Urinary bladder (tissue), 4 donors: Measurements from ENCODE around the gene NBDY. TPM values are rescaled to one million over a fixed set of nuclear protein-coding genes. Genes with fewer than 3 reads are reported as not detected.
"Not testable (repeated sequence)": the region's sequence is repeated elsewhere in the genome, so short reads cannot be mapped to it uniquely, and the experiment has no call there.

Source experiments
- DNase-seq: peaks from one replicate; pipeline ENCODE4 v3.0.0-alpha.2; 2015; ENCODE audit errors: extremely low spot score
- H3K27ac ChIP-seq: one replicate; pipeline ENCODE4 v1.5.1; 2013; ENCODE audit warnings: low read depth, mild to moderate bottlenecking, moderate library complexity
- H3K36me3 ChIP-seq: one replicate; pipeline ENCODE4 v1.6.1; 2013; ENCODE audit warnings: mild to moderate bottlenecking, moderate library complexity; ENCODE audit not compliant: insufficient read depth
- H3K4me1 ChIP-seq: one replicate; pipeline ENCODE4 v1.6.1; 2013; ENCODE audit warnings: mild to moderate bottlenecking, moderate library complexity; ENCODE audit not compliant: insufficient read depth
- H3K4me3 ChIP-seq: one replicate; pipeline ENCODE4 v1.5.1; 2013; ENCODE audit warnings: low read depth, low read length
- WGBS: extraction: QIAGEN DNeasy Blood & Tissue Kit; methylation state at CpG from one replicate; pipeline ENCODE4 v1.1.7; 2013; 5-methylcytosine and 5-hydroxymethylcytosine counted together
- polyA plus RNA-seq: library from polyadenylated mRNA; stranded (reverse); fragments of 200-250 nt; gene quantifications from one replicate; pipeline ENCODE4 v1.2.3, GENCODE V29; 2013
- total RNA-seq: library from RNA; depleted of rRNA; stranded (reverse); fragments of >200 nt; gene quantifications from one replicate; pipeline ENCODE4 v1.2.3, GENCODE V29; 2014
- donor health status: healthy with polysubstance abuse.
- donor health status: healthy.

Gene NBDY
- total and polyA plus RNA-seq, 2 donors = 9.3 to 40.0 TPM

DNA sequence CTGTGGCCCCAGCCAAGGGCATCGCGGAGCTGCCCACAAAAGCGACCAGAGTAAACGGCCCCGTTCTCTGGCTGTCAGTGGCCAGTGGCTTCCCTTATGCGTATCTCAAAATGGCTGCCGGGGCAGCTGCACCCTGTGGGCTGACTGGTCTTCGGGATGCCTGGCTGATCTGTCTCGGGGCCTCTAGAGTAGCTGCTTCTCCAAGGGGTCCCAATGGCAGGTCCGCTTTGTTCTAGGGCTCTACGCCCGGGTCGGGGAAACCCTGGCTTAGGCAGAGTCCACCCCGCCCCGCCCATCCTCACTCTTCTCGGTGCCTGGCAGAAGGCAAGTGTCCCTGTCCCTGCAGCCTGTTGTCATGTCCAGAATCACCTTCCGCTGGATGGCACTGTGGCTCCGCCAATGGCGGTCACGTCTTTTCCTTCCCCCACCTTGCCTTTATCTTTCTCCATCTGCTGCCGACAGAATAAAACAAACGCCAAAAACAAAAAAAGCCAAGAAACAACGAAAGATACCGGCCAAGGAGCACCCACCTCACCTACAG is 39.1 kb downstream of the NBDY start:
- WGBS = no CpG with 5 or more reads among the region's 24 CpGs
- H3K27ac ChIP-seq, H3K4me3 ChIP-seq, H3K4me1 ChIP-seq, H3K36me3 ChIP-seq, DNase-seq: not testable (repeated sequence)

DNA sequence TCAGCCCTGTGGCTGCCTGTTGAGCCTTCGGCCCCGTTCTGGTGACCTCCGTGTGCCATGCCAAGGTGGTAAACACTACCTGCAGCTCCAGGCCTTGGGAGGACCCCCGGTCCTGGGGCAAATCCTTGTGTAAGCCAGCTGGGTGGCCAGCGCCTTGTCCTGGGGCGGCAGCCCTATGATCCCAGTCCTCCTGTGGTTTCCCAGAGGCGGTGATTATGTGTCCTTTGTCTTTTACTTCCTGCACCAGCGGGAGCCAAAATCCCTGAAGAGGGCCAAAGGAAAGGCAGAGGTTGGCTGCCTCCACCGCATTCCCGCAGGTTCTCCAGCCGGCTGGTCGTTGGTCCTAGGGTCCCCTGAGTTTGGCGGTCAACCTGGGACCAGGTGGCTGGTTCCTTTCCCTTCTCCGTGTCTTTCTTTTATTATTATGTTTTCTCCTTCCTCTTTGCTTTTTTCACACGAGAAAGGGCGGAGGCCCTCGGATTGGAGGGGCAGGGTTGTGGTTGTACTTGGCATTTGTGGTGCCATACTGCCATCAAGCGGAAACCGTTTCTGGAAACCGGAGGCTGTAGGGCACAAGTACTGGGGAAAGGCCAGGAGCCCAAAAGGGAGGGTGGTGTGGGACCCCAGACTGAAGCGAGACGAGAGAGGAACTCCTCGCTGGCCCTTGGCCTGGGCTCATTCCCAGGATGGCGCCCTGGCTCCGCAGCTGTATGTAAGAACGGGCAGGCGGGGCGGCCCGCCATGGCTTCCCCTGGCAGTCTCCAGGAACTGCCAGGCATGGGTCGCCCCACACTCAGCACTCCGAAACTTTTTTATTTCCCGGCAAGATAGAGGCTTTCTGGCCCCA is 43.9 kb downstream of the NBDY start:
- not testable (repeated sequence) for H3K36me3 ChIP-seq, DNase-seq, H3K4me3 ChIP-seq, H3K27ac ChIP-seq, H3K4me1 ChIP-seq
- WGBS = no CpG with 5 or more reads among the region's 32 CpGs

DNA sequence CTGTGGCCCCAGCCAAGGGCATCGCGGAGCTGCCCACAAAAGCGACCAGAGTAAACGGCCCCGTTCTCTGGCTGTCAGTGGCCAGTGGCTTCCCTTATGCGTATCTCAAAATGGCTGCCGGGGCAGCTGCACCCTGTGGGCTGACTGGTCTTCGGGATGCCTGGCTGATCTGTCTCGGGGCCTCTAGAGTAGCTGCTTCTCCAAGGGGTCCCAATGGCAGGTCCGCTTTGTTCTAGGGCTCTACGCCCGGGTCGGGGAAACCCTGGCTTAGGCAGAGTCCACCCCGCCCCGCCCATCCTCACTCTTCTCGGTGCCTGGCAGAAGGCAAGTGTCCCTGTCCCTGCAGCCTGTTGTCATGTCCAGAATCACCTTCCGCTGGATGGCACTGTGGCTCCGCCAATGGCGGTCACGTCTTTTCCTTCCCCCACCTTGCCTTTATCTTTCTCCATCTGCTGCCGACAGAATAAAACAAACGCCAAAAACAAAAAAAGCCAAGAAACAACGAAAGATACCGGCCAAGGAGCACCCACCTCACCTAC is 44.5 kb downstream of the NBDY start:
- H3K4me3 ChIP-seq, H3K27ac ChIP-seq, H3K4me1 ChIP-seq, H3K36me3 ChIP-seq, DNase-seq: not testable (repeated sequence)
- no CpG with 5 or more reads among the region's 24 CpGs for WGBS

DNA sequence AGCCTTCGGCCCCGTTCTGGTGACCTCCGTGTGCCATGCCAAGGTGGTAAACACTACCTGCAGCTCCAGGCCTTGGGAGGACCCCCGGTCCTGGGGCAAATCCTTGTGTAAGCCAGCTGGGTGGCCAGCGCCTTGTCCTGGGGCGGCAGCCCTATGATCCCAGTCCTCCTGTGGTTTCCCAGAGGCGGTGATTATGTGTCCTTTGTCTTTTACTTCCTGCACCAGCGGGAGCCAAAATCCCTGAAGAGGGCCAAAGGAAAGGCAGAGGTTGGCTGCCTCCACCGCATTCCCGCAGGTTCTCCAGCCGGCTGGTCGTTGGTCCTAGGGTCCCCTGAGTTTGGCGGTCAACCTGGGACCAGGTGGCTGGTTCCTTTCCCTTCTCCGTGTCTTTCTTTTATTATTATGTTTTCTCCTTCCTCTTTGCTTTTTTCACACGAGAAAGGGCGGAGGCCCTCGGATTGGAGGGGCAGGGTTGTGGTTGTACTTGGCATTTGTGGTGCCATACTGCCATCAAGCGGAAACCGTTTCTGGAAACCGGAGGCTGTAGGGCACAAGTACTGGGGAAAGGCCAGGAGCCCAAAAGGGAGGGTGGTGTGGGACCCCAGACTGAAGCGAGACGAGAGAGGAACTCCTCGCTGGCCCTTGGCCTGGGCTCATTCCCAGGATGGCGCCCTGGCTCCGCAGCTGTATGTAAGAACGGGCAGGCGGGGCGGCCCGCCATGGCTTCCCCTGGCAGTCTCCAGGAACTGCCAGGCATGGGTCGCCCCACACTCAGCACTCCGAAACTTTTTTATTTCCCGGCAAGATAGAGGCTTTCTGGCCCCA is 49.3 kb downstream of the NBDY start:
- not testable (repeated sequence) for H3K4me3 ChIP-seq, DNase-seq, H3K27ac ChIP-seq, H3K36me3 ChIP-seq, H3K4me1 ChIP-seq
- no CpG with 5 or more reads among the region's 32 CpGs for WGBS

DNA sequence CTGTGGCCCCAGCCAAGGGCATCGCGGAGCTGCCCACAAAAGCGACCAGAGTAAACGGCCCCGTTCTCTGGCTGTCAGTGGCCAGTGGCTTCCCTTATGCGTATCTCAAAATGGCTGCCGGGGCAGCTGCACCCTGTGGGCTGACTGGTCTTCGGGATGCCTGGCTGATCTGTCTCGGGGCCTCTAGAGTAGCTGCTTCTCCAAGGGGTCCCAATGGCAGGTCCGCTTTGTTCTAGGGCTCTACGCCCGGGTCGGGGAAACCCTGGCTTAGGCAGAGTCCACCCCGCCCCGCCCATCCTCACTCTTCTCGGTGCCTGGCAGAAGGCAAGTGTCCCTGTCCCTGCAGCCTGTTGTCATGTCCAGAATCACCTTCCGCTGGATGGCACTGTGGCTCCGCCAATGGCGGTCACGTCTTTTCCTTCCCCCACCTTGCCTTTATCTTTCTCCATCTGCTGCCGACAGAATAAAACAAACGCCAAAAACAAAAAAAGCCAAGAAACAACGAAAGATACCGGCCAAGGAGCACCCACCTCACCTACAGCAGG is 50.0 kb downstream of the NBDY start:
- not testable (repeated sequence) for H3K4me3 ChIP-seq, H3K27ac ChIP-seq, H3K4me1 ChIP-seq, DNase-seq, H3K36me3 ChIP-seq
- WGBS = no CpG with 5 or more reads among the region's 24 CpGs

DNA sequence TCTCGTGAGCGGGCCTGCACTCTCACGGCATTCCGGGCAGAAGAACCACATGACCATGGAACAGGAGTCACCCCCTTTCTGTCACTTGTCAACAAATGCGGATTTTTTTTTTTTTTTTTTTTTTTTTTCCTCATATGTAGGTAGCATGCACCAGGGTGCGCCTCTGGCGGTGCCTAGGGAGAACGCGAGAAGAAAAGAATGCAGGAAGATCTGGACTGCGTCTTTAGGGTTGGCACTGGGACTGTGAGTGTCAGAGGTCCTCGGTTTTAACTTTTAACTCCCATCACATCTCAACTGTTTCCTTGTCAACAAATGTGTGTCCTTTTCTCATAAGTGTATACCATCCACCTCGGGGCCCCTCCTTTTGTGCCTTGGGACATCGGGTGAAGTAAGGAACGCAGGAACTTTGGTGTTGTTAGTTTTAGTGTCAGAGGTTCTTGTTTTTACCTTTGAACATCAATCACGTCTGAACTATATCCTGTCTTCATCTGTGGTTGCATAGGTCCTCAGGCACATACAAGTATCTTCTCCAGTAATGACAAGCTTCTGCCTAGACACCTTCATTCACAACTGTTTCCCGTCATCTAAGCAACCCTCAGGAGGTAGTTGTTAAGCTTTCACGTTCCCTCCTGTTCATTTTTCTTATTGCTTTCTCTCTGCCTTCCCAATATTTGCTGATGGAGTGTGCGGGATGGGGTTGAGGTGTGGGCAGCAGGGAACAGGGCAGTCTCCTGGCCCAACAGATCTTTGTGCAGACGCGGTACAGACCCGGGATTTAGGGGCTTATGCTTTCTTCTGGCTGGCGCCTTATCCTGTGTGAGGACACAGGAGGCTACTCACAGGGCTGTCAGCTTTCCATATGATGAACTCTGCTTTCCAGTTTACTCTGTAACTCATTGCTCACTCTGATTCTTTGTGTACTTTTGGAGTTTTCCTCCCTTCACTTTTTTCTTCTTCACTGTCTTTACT is 51.9 kb downstream of the NBDY start:
- WGBS = 89% methylated on average over 12 of the region's 22 CpGs
- H3K4me1 ChIP-seq, DNase-seq, H3K4me3 ChIP-seq, H3K36me3 ChIP-seq, H3K27ac ChIP-seq: not testable (repeated sequence)

DNA sequence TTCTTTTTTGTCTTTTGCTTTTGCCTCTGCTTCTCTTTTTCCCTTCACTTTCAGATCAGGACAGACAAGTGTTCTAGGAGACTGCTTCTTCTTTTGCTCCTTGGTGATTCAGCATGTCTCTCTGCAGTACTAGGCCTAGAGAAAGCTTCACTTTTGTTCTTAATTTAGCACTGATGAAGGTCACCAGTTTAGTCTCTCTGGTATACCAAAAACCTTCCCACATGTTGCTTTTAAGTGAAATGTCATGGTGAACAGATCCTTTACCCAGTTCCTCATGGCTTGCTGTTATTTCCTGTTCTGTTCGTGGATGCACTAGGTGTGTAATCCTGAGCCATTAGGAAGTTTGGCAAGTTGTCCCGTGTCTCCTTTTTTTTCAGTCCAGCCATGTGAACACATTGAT is 53.3 kb downstream of the NBDY start:
- H3K4me1 ChIP-seq = peaks cover 1% of the 10 kb centered on the region
- no peak for DNase-seq
- 69% methylated on average over 2 of the region's 2 CpGs for WGBS
- no peak overlapping the region for H3K27ac ChIP-seq
- no peaks in the 10 kb centered on the region for H3K36me3 ChIP-seq
- H3K4me3 ChIP-seq = no peak overlapping the region

DNA sequence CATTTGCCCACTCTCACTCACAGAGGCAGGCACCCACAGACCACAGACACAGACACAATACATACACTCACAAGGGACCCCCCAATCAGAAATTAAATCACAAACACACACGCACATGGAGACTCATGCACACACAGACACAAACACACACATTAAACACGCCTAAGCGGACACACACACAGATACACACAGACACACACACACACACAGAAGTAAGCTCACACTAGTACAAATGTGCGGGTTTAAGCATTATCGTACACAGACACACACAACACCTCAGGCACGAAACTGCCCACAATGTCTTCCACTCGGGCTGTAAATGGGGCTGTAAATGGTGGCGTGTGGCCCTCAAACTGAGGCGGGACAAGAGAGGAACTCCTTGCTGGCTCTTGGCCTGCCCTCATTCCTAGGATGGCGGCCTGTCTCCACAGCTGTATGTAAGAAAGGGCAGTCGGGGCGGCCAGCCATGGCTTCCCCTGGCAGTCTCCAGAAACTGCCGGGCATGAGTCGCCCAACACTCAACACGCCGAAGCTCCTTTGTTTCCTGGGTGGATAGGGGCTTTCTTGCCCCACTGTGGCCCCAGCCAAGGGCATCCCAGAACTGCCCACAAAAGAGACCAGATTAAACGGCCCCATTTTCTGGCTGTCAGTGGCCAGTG is 53.9 kb downstream of the NBDY start:
- H3K27ac ChIP-seq = no peak overlapping the region
- WGBS = 95% methylated on average over 17 of the region's 17 CpGs
- DNase-seq = no peak
- no peak overlapping the region for H3K4me3 ChIP-seq
- peaks cover 2% of the 10 kb centered on the region for H3K36me3 ChIP-seq
- H3K4me1 ChIP-seq = peaks cover 1% of the 10 kb centered on the region

DNA sequence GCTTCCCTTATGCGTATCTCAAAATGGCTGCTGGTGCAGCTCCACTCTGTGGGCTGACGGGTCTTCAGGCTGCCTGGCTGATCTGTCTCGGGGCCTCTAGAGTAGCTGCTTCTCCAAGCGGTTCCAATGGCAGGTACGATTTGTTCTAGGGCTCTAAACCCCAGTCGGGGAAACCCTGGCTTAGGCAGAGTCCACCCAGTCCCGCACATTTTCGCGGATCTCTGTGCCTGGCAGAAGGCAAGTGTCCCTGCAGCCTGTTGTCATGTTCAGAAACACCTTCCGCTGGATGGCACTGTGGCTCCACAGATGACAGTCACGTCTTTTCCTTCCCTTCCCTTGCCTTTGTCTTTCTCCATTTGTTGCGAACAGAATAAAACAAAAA is 54.4 kb downstream of the NBDY start:
- WGBS = 92% methylated on average over 12 of the region's 12 CpGs
- H3K4me1 ChIP-seq = peaks cover 1% of the 10 kb centered on the region
- no peak overlapping the region for H3K27ac ChIP-seq
- DNase-seq = no peak
- peaks cover 2% of the 10 kb centered on the region for H3K36me3 ChIP-seq
- H3K4me3 ChIP-seq = no peak overlapping the region

DNA sequence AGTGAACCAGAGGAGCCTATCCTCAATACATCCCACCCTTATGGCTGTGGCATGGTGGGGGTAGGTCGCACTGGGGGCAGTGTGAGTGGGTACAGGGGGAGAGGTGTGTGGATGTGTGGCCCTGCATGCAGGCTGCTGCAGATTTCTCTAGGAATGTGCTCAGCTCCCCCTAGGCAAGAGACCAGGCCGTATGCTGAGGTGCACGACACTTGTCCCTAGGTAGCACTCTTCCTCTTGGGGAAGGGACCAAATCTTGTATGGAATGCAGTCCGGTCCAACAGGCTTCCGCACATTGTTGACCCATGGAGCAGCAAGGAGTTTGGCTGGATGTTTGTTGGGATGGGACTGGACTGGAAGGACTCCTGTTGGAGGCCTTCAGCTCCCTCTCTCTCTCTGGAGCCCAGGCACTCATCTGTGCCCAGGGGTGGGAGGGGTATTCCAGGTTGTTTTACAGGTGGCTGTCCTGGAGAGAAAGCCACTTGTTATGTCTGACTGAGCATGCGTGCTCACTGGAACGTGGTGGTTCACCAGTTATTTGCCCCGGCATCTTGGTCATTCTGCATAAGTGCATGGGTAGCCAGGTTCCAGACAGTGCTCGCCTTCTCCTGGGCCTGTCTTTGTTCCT is 55.1 kb downstream of the NBDY start:
- no peak for DNase-seq
- Histone ChIP-seq H3K36me3 (peaks cover 2% of the 10 kb centered on the region), H3K4me3 (no peak overlapping the region), H3K4me1 (peaks cover 1% of the 10 kb centered on the region), H3K27ac (no peak overlapping the region)
- 95% methylated on average over 9 of the region's 9 CpGs for WGBS

DNA sequence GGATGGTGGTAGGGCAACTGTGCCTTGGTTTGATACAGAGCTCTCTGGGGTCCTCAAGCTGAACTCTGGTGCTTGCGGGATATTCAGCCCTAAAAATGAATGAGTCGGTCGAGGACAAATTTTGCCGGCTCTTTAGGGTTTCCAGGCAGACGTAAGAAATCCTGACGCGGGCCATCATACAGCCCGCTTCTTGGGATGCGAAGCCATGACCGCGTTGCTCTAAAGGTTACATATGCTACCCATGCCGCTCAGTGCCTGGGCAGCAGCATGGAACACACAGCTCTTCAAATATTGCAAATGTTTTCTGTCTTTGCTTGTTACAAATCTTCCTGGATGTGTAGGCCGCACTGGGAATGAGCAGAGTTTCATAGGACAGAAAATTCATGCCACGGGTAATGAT is 55.6 kb downstream of the NBDY start:
- Histone ChIP-seq H3K4me1 (peaks cover 1% of the 10 kb centered on the region), H3K36me3 (peaks cover 2% of the 10 kb centered on the region), H3K4me3 (no peak overlapping the region), H3K27ac (no peak overlapping the region)
- WGBS = 98% methylated on average over 14 of the region's 14 CpGs
- no peak for DNase-seq

DNA sequence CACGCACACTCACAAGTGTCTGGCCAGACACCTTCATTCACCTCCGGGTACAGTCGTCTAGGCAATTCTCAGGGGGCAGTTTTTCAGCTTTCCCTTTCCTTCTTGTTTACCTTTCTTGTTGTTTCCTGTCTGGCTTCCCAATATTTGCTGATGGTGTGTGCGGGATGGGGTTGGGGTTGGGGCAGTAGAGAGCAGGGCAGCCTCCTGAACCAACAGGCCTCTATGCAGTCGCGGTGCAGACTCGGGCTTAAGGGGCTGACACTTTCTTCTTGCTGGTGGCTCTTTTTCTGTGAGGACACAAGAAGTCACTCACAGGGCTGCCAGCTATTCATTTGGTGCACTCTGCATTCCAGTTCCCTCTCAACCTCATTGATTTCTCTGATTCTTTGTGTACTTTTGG is 56.4 kb downstream of the NBDY start:
- H3K4me1 ChIP-seq = peaks cover 1% of the 10 kb centered on the region
- H3K4me3 ChIP-seq = no peak overlapping the region
- 85% methylated on average over 7 of the region's 7 CpGs for WGBS
- DNase-seq = no peak
- peaks cover 4% of the 10 kb centered on the region for H3K36me3 ChIP-seq
- H3K27ac ChIP-seq = no peak overlapping the region
